ENCODE data around the gene AIP.

The AIP gene

GRCh38 chr11:67482827-67483798 is at the start of gene AIP:
AIP (plus strand) TSS chr11:67483026; CDS start chr11:67483159, 133 bp downstream.
- peak; percentile 100 for DNase-seq

- DNase-seq, result no peak
Measured at GRCh38 chr11:67433536-67434394, 49.1 kb upstream of the AIP start.

- DNase-seq, result no peak
Measured at GRCh38 chr11:67434395-67434881, 48.4 kb upstream of the AIP start.

GRCh38 chr11:67435031-67435726 is 47.6 kb upstream of the AIP start:
- no peak for DNase-seq

- DNase-seq, result no peak
Measured at GRCh38 chr11:67435727-67436458, 46.9 kb upstream of the AIP start.

- no peak for DNase-seq
Measured at GRCh38 chr11:67436459-67437081, 46.3 kb upstream of the AIP start.

GRCh38 chr11:67437082-67437808 is 45.6 kb upstream of the AIP start, which contains the start of gene PTPRCAP:
PTPRCAP (minus strand) TSS chr11:67437682; CDS start chr11:67437619, 63 bp downstream.
- DNase-seq, result no peak

- no peak for DNase-seq
Measured at GRCh38 chr11:67437809-67438157, 45.0 kb upstream of the AIP start.

- DNase-seq, result no peak
Measured at GRCh38 chr11:67438158-67438902, 44.5 kb upstream of the AIP start.

GRCh38 chr11:67439321-67440228 is 43.3 kb upstream of the AIP start:
- DNase-seq, result no peak

GRCh38 chr11:67440229-67441097 is 42.4 kb upstream of the AIP start:
- DNase-seq, result no peak

GRCh38 chr11:67441098-67441563 is 41.7 kb upstream of the AIP start:
- DNase-seq, result no peak

- no peak for DNase-seq
Measured at GRCh38 chr11:67441731-67442351, 41.0 kb upstream of the AIP start.

GRCh38 chr11:67442504-67443404 is 40.1 kb upstream of the AIP start:
- DNase-seq, result no peak

GRCh38 chr11:67445515-67445914 is 37.3 kb upstream of the AIP start:
- DNase-seq, result no peak

- no peak for DNase-seq
Measured at GRCh38 chr11:67448220-67448609, 34.6 kb upstream of the AIP start.
